Stimulated activated CD4-positive, alpha-beta T cell treated with anti-CD3 and anti-CD28 coated beads, Interleukin-1b, Interleukin-23, amount 100 ng/mL, for 24 hours (primary cell): Measurements from ENCODE around the gene ATOH7.
"Not testable (repeated sequence)": the region's sequence is repeated elsewhere in the genome, so short reads cannot be mapped to it uniquely, and the experiment has no call there.

ENCODE experiments used
- DNase-seq, 4 experiments: peaks; one replicate each; pipeline ENCODE4 v3.0.0-alpha.2; 2020; ENCODE audit warnings: low read depth in 4 of 4, low spot score in 1 of 4

ATOH7 gene

GRCh38 chr10:68231817-68232251 is at the start of gene ATOH7:
TSS of gene ATOH7 (minus strand) at chr10:68232113. CDS start at chr10:68231677, 436 bp downstream.
- no peak for DNase-seq

DNA sequence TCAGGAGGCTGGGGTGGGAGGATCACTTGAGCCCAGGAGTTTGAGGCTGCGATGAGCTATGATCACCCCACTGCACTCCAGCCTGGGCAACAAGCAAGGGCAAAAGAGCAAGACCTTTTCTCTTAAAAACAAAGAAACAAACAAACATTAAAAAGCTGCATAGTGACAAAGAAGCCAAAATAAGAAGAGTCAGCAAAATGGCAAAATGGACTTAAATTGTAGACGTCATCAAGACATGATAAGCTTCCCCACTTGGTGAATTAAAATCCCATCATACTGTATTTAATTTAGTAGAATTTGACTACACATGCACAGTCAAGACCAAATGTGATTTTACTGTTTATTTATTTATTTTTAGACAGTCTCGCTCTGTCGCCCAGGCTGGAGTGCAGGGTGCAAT is 48.8 kb upstream of the ATOH7 start:
- no peak for DNase-seq

DNA sequence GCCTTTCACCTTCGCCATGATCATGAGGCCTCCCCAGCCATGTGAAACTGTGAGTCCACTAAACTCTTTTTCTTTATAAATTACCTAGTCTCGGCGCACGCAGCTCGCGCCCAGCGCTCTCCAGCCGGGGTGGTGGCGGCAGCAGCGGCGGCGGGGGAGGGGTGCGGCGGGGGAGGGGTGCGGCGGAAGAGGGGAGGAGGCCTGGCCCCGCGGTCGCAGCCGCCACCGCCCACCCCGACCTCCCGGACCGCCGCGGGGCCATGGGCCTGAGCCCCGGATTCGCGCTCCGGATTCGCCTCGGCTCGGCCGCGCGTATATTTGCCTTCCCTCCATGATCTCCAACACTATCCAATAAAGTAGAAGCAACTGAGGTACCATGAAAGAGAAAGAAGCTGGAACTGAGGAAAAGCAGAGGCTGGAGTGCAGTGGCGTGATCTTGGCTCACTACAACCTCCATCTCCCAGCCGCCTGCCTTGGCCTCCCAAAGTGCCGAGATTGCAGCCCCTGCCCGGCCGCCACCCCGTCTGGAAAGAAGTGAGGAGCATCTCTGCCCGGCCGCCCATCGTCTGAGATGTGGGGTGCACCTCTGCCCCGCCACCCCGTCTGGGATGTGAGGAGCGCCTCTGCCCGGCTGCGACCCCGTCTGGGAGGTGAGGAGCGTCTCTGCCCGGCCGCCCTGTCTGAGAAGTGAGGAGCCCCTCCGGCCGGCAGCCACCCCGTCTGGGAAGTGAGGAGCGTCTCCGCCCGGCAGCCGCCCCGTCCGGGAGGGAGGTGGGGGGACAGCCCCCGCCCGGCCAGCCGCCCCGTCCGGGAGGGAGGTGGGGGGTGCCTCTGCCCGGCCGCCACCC is 47.2 kb upstream of the ATOH7 start:
- not testable (repeated sequence) for DNase-seq

DNA sequence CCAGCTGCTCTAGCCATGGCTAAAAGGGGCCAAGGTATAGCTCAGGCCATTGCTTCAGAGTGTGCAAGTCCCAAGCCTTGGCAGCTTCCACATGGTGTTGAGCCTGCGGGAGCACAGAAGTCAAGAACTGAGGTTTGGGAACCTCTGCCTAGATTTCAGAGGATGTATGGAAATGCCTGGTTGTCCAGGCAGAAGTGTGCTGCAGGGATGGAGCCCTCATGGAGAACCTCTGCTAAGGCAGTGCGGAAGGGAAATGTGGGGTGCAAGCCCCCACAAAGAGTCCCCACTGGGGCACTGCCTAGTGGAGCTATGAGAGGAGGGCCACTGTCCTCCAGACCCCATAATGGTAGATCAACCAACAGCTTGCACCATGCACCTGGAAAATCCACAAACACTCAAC is 45.9 kb upstream of the ATOH7 start:
- DNase-seq = not testable (repeated sequence)

DNA sequence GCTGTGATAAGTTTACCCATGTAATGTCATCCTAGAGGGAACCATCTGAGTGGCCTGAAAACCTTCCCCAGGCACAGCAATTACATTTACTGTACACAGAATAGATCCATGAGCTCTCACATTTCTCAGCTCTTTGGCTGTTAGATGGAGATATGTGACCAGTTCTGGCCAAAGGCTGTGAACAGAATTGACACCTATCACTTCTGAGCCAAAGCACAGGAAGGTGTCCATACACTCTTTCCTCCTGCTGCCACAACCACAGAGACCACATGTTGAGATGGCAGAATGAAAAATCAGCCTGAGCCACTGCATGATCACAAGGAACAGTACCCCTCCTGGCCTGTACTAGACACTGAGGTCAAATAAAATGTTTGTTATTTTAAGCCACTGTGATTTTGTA is 44.3 kb upstream of the ATOH7 start:
- DNase-seq = no peak

GRCh38 chr10:68275600-68276126 is 43.8 kb upstream of the ATOH7 start:
- DNase-seq = no peak

GRCh38 chr10:68272833-68273232 is 40.9 kb upstream of the ATOH7 start:
- DNase-seq = no peak

GRCh38 chr10:68271196-68271882 is 39.4 kb upstream of the ATOH7 start:
- no peak for DNase-seq

- DNase-seq = no peak
Measured at GRCh38 chr10:68269562-68270290, 37.8 kb upstream of the ATOH7 start.

GRCh38 chr10:68261132-68261856 is 29.4 kb upstream of the ATOH7 start:
- DNase-seq = no peak

GRCh38 chr10:68253346-68253745 is 21.4 kb upstream of the ATOH7 start:
- no peak for DNase-seq

GRCh38 chr10:68251625-68252495 is 19.9 kb upstream of the ATOH7 start:
- DNase-seq = no peak

- no peak for DNase-seq
Measured at GRCh38 chr10:68251151-68251550, 19.2 kb upstream of the ATOH7 start.

DNA sequence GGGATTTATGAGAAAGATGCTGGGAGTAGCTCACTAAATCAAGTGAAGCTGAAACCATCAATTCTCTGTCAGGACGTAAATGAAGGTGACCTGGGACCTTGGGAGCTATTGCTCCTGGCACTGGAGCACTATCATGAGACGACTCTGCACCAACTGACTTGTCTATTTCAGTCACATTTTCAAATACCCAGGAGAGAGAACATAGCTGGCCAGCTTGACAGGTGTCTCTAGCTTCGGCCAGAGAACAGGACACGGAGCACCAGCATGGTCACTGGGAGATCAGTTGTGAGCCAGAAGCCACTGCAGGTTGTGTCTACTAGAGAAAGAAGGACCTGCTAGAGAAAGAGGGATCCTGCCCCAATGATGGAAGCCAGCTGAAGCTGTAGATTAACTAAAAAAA is 17.4 kb upstream of the ATOH7 start:
- DNase-seq = no peak

GRCh38 chr10:68247931-68248330 is 16.0 kb upstream of the ATOH7 start:
- no peak for DNase-seq

GRCh38 chr10:68246397-68246796 is 14.5 kb upstream of the ATOH7 start:
- DNase-seq = not testable (repeated sequence)

DNA sequence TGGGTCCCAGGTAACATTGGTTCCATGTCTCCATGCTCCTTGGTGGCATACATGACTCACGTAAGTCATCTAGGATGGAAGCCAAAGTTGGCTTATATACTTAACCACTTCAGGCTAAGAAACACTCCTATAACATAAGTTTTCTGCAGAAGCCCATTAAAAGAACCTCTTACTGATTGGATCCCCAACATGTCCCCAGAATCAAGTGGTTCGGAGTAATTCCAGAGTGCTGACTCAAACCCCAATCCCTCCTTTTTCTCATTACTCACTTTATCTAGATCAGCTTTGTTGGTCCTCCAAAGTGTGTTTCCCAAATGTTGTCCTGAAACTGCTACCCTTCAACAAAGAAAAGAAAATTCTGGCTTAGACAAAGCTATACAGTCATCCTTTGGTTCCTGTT is 10.1 kb upstream of the ATOH7 start:
- DNase-seq = no peak

DNA sequence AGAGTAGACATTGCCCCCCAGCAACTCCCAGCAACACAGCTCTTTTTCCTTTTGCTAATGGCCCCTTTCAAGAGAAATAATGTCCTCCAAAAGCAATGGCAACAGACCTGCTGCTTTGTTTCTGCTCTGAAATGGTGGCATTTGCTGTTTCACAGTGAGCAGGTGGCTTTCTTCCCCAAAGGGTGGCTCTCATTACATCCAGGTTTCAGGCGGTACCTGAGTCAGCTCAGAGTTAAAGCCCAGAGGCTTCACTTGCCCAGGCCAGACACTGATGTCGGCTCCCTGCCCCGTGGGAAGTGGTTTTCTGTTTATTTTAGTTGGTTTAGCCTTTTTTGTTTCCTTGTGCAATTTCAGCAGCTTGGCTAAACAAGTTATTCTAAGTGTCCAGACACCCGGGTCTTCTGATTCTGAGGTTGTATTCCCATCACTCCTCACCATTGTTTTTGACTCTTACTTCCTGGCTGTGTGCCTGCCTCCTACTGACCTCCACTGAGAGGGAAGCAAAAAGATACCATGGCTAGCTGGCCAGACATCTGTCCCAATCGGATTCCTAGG is 7.8 kb upstream of the ATOH7 start:
- no peak for DNase-seq

GRCh38 chr10:68239069-68239468 is 7.2 kb upstream of the ATOH7 start:
- no peak for DNase-seq

GRCh38 chr10:68238371-68238770 is 6.5 kb upstream of the ATOH7 start:
- no peak for DNase-seq
